GM12878 (cell line): Measurements from ENCODE around the gene RPL37A. TPM values are rescaled to one million over a fixed set of nuclear protein-coding genes. Genes with fewer than 3 reads are reported as not detected.

ENCODE experiments used
- ATAC-seq: fragments of 200-7000 bp; cut with Tn5 transposase; 3 replicates; pipeline ENCODE4 v1.9.1; 2020; ENCODE audit warnings: mild to moderate bottlenecking, moderate library complexity
- BruUV-seq: library from RNA; stranded (reverse); fragments of 400-500 nt; replicated peaks from 2 replicates; lab custom pipeline; 2021; lab: Mats Ljungman, UMichigan
- CTCF ChIA-PET: fragments of 300-600 bp; sonication (Branson Sonifier 250); formaldehyde crosslinking; extraction: SDS; loops from one replicate; lab custom pipeline; 2021; ENCODE audit warnings: inconsistent platforms; lab: Yijun Ruan, JAX
- POLR2A ChIA-PET: fragments of 350-600 bp; formaldehyde crosslinking; extraction: SDS; loops from one replicate; lab custom pipeline; 2021; ENCODE audit warnings: inconsistent platforms; lab: Charles Lee
- RAD21 ChIA-PET: fragments of 300-600 bp; sonication (Branson Sonifier 250); formaldehyde crosslinking; loops from one replicate; lab custom pipeline; 2023; ENCODE audit warnings: antibody characterized with exemption; ENCODE audit not compliant: unreplicated experiment; lab: Charles Lee
- SMC1A ChIA-PET: fragments of 300-600 bp; sonication (Branson Sonifier 250); formaldehyde crosslinking; loops from one replicate; lab custom pipeline; 2023; ENCODE audit not compliant: unreplicated experiment, uncharacterized antibody; lab: Charles Lee
- DNase-seq: peaks from one replicate; pipeline ENCODE4 v3.0.0-alpha.2; 2011; ENCODE audit warnings: low read depth, low spot score
- FAIRE-seq: peaks from 3 replicates; lab custom pipeline; 2011; peaks lifted over from hg19 to GRCh38; lab: Jason Lieb, UNC
- H2AFZ ChIP-seq: 2 replicates; pipeline ENCODE4 v1.6.0; 2011; ENCODE audit warnings: low read depth, low read length, control low read depth; ENCODE audit not compliant: control insufficient read depth
- H3K27ac ChIP-seq: 2 replicates; pipeline ENCODE4 v1.5.1; 2011; ENCODE audit warnings: control low read depth; ENCODE audit not compliant: control insufficient read depth, insufficient read depth
- H3K27me3 ChIP-seq, 2 experiments: replicated peaks in 1 of 2; 2 replicates each; pipeline versions ENCODE4 v1.6.0 to v1.6.1; 2011; ENCODE audit warnings: low read length in 1 of 2; ENCODE audit not compliant: control insufficient read depth in 2 of 2, insufficient read depth in 2 of 2
- H3K36me3 ChIP-seq, 2 experiments: 2 replicates each; pipeline ENCODE4 v1.5.1; 2011; ENCODE audit warnings: low read length in 1 of 2; ENCODE audit not compliant: control insufficient read depth in 2 of 2, insufficient read depth in 2 of 2
- H3K4me1 ChIP-seq: 2 replicates; pipeline ENCODE4 v1.6.1; 2011; ENCODE audit warnings: mild to moderate bottlenecking, low read length, moderate library complexity, mixed read lengths; ENCODE audit not compliant: control insufficient read depth, insufficient read depth
- H3K4me2 ChIP-seq: 2 replicates; pipeline ENCODE4 v1.6.0; 2011; ENCODE audit warnings: control low read depth; ENCODE audit not compliant: control insufficient read depth, insufficient read depth
- H3K4me3 ChIP-seq: fragments of 200-600 bp; sonication (generic); 2 replicates; pipeline ENCODE4 v1.5.1; 2016
- H3K79me2 ChIP-seq: 2 replicates; pipeline ENCODE4 v1.6.0; 2011; ENCODE audit warnings: low read length; ENCODE audit not compliant: control insufficient read depth, insufficient read depth
- H3K9ac ChIP-seq: 2 replicates; pipeline ENCODE4 v1.8.0; 2011; ENCODE audit warnings: low read length, control low read depth, mixed read lengths; ENCODE audit not compliant: control insufficient read depth, insufficient read depth
- H3K9me3 ChIP-seq: replicated peaks from 3 replicates; pipeline ENCODE4 v1.5.1; 2011; ENCODE audit warnings: mild to moderate bottlenecking, low read length; ENCODE audit not compliant: control insufficient read depth, insufficient read depth
- H4K20me1 ChIP-seq: 2 replicates; pipeline ENCODE4 v1.6.0; 2011; ENCODE audit not compliant: control insufficient read depth, insufficient read depth
- ASH2L ChIP-seq: fragments of 300-600, 200-600 bp; sonication (generic); IDR thresholded peaks from 2 replicates; pipeline ENCODE4 v1.6.1; 2017; ENCODE audit warnings: low read depth, mild to moderate bottlenecking, borderline replicate concordance
- BCLAF1 ChIP-seq: fragments of 450-650 bp; IDR thresholded peaks from 2 replicates; pipeline ENCODE4 v1.6.1; 2017; ENCODE audit warnings: antibody characterized with exemption, mild to moderate bottlenecking, moderate library complexity
- BHLHE40 ChIP-seq, 2 experiments: fragments of 450-650 bp in 1 of 2; IDR thresholded peaks; 2 replicates each; pipeline ENCODE4 v1.6.1; 2011 to 2017; ENCODE audit warnings: low read depth in 2 of 2, borderline replicate concordance in 1 of 2, improper control_type of control experiment in 1 of 2, low read length in 1 of 2, mild to moderate bottlenecking in 1 of 2
- CHD1 ChIP-seq: IDR thresholded peaks from 2 replicates; pipeline ENCODE4 v1.6.1; 2012; ENCODE audit warnings: low read depth, low read length, improper control_type of control experiment
- CREM ChIP-seq: IDR thresholded peaks from 2 replicates; pipeline ENCODE4 v1.6.1; 2014; ENCODE audit warnings: antibody characterized with exemption, low read depth
- FOS ChIP-seq: IDR thresholded peaks from 3 replicates; pipeline ENCODE4 v1.6.1; 2011; ENCODE audit warnings: borderline replicate concordance; ENCODE audit not compliant: insufficient read length; ENCODE audit errors: extremely low read depth
- FOXM1 ChIP-seq: IDR thresholded peaks from 2 replicates; pipeline ENCODE4 v1.6.1; 2012; ENCODE audit warnings: low read depth, mild to moderate bottlenecking, inconsistent platforms, low read length, moderate library complexity
- IKZF2 ChIP-seq, 2 experiments: fragments of 450-650 bp; IDR thresholded peaks; 2 replicates each; pipeline ENCODE4 v1.6.1; 2017; ENCODE audit warnings: mild to moderate bottlenecking in 2 of 2, moderate library complexity in 2 of 2
- MYC ChIP-seq: IDR thresholded peaks from 2 replicates; pipeline ENCODE4 v1.6.1; 2011; ENCODE audit warnings: mild to moderate bottlenecking, low read length, moderate library complexity, inconsistent platforms; ENCODE audit not compliant: insufficient read depth, insufficient replicate concordance, insufficient read length, severe bottlenecking
- NFYB ChIP-seq: IDR thresholded peaks from 2 replicates; pipeline ENCODE4 v1.6.1; 2011; ENCODE audit warnings: low read depth, mild to moderate bottlenecking, low read length, improper control_type of control experiment, moderate library complexity; ENCODE audit not compliant: insufficient read depth
- NR2C2 ChIP-seq: IDR thresholded peaks from 2 replicates; pipeline ENCODE4 v1.6.1; 2011; ENCODE audit warnings: borderline replicate concordance, low read depth; ENCODE audit not compliant: control insufficient read depth, insufficient read length
- PML ChIP-seq: IDR thresholded peaks from 2 replicates; pipeline ENCODE4 v1.6.1; 2012; ENCODE audit warnings: low read length, inconsistent platforms
- POLR2A ChIP-seq: IDR thresholded peaks from 2 replicates; pipeline ENCODE4 v1.6.1; 2011; ENCODE audit warnings: low read depth, mild to moderate bottlenecking, low read length
- RB1 ChIP-seq: fragments of 450-650 bp; formaldehyde crosslinking; IDR thresholded peaks from 2 replicates; pipeline ENCODE4 v1.6.1; 2017; ENCODE audit warnings: mild to moderate bottlenecking, borderline replicate concordance
- RBBP5 ChIP-seq: fragments of 200-600 bp; sonication (generic); conservative IDR thresholded peaks from 2 replicates; pipeline ENCODE4 v1.6.1; 2016
- SREBF2 ChIP-seq: IDR thresholded peaks from 2 replicates; pipeline ENCODE4 v1.6.1; 2012; ENCODE audit warnings: mild to moderate bottlenecking, low read length
- TCF7 ChIP-seq: IDR thresholded peaks from 2 replicates; pipeline ENCODE4 v1.6.1; 2014; ENCODE audit warnings: antibody characterized with exemption, borderline replicate concordance
- ZNF207 ChIP-seq: fragments of 450-650 bp; IDR thresholded peaks from 2 replicates; pipeline ENCODE4 v1.6.1; 2014; ENCODE audit warnings: antibody characterized with exemption, mild to moderate bottlenecking, borderline replicate concordance
- ZNF274 ChIP-seq: IDR thresholded peaks from one replicate; pipeline ENCODE4 v1.8.0; 2011; ENCODE audit not compliant: insufficient read length, insufficient read depth
- WGBS: methylation state at CpG from one replicate; pipeline ENCODE4 v1.1.6; 2016; ENCODE audit warnings: low lambda C conversion rate; ENCODE audit not compliant: insufficient replicate concordance, insufficient coverage; ENCODE audit errors: missing lambda C conversion rate; 5-methylcytosine and 5-hydroxymethylcytosine counted together
- in situ Hi-C: fragments of 300-500 bp; cut with MboI; formaldehyde crosslinking; loops from 9 replicates; pipeline ENCODE4 v1.14.3; 2018; ENCODE audit warnings: mixed read lengths
- intact Hi-C: fragments of 100-400 bp; cut with micrococcal nuclease; formaldehyde crosslinking; loops from one replicate; pipeline ENCODE4 v1.14.2; 2022; ENCODE audit not compliant: unreplicated experiment
- polyA plus RNA-seq, 11 experiments: library from polyadenylated mRNA; depleted of rRNA in 4 of 11; unstranded in 6 of 11; stranded (reverse) in 5 of 11; fragments of >200 nt; fragmentation: Nextera tagmentation in 4 of 11; fragmentation: Illumina TruSeq in 1 of 11; extraction: Ambion mirVana in 4 of 11; extraction: Trizol in 1 of 11; gene quantifications; 1 replicate in 1 of 11; 2 replicates in 10 of 11; pipeline versions ENCODE4 v1.2.1 to v1.2.3, GENCODE V29; 2011 to 2016; ENCODE audit warnings: inconsistent platforms in 2 of 11, missing spikeins in 2 of 11, low read depth in 1 of 11
- total RNA-seq, 4 experiments: library from RNA; depleted of rRNA in 3 of 4; stranded (reverse); fragments of >200 nt in 3 of 4; fragmentation: Illumina TruSeq in 1 of 4; extraction: Trizol in 1 of 4; gene quantifications; 2 replicates each; pipeline versions ENCODE4 v1.2.1 to v1.2.3, GENCODE V29; 2013 to 2021
- TF ChIP-seq, protein P1 (sequence below): fragments of 450-650 bp; IDR thresholded peaks from 2 replicates; pipeline ENCODE4 v1.6.1; 2017; ENCODE audit warnings: mild to moderate bottlenecking, low read depth, inconsistent platforms; ENCODE audit not compliant: poor library complexity, severe bottlenecking

Gene RPL37A
- total and polyA plus RNA-seq, 10 of the 15 experiments (the other 5 are each of a cell fraction or from before 2014, with no cell fraction given): 2,847 to 6,854 (median 5,110) TPM

GRCh38 chr2:216503697-216504375 is 5.2 kb downstream of the RPL37A start:
- WGBS: 52% methylated on average over 5 of the region's 5 CpGs
- TF ChIP-seq CREM: no peak
- TF ChIP-seq RB1: no peak
- TF ChIP-seq RBBP5: no peak
- 0 out of 2 replicates have a peak, but pooled peaks have one; percentile 19 for TF ChIP-seq TCF7
- TF ChIP-seq FOS: no peak
- TF ChIP-seq NR2C2: no peak
- no peak for TF ChIP-seq IKZF2 (IDR thresholded peaks at IDR 0.05)
- TF ChIP-seq FOXM1: 0 out of 2 replicates have a peak, but pooled peaks have one; percentile 0
- TF ChIP-seq PML: peak; percentile 54; the same call in 1 of the 2 replicates
- TF ChIP-seq, protein P1, sequence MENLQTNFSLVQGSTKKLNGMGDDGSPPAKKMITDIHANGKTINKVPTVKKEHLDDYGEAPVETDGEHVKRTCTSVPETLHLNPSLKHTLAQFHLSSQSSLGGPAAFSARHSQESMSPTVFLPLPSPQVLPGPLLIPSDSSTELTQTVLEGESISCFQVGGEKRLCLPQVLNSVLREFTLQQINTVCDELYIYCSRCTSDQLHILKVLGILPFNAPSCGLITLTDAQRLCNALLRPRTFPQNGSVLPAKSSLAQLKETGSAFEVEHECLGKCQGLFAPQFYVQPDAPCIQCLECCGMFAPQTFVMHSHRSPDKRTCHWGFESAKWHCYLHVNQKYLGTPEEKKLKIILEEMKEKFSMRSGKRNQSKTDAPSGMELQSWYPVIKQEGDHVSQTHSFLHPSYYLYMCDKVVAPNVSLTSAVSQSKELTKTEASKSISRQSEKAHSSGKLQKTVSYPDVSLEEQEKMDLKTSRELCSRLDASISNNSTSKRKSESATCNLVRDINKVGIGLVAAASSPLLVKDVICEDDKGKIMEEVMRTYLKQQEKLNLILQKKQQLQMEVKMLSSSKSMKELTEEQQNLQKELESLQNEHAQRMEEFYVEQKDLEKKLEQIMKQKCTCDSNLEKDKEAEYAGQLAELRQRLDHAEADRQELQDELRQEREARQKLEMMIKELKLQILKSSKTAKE: no peak
- TF ChIP-seq MYC: no peak
- no peak for TF ChIP-seq NFYB
- no peak for TF ChIP-seq ZNF274
- no peak for TF ChIP-seq BHLHE40 (IDR thresholded peaks at IDR 0.05; ENCODE audit: borderline replicate concordance in 1 of 2, low read depth in 2 of 2, low read length in 1 of 2)
- no peak for TF ChIP-seq ASH2L
- no peak for TF ChIP-seq POLR2A
- TF ChIP-seq SREBF2: no peak
- no peak for TF ChIP-seq ZNF207
- no peak for TF ChIP-seq BCLAF1
- TF ChIP-seq CHD1: no peak

More at GRCh38 chr2:216503697-216504375, 5.2 kb downstream of the RPL37A start:
- DNase-seq (no peak), FAIRE-seq (no peak), ATAC-seq (no peak)
- Histone ChIP-seq H3K27ac (no peak overlapping the region), H3K9me3 (no peaks in the 10 kb centered on the region; the same call in 2 of the 3 replicates), H3K27me3 (no peaks in the 10 kb centered on the region), H3K36me3 (peaks cover 10 to 51% of the 10 kb centered on the region in 2 experiments), H3K4me3 (no peak overlapping the region), H3K4me2 (peak overlapping the region; percentile 23; the same call in 1 of the 2 replicates), H3K79me2 (peaks cover 42% of the 10 kb centered on the region), H4K20me1 (peaks cover 4% of the 10 kb centered on the region; the same call in 1 of the 2 replicates), H3K4me1 (peaks cover 7% of the 10 kb centered on the region; the same call in 1 of the 2 replicates), H3K9ac (no peak overlapping the region; the same call in 1 of the 2 replicates), H2AFZ (no peak overlapping the region)
- CTCF ChIA-PET: interaction anchor here (0.5 to 1.1 kb wide), 4 partner anchors 9 to 321 kb away, joined by 3 read pairs; no protein-coding TSS in a partner anchor
- no TSS peak for BruUV-seq
- POLR2A ChIA-PET: no interaction called here
- in situ Hi-C loops: no loop called here
- RAD21 ChIA-PET: no interaction called here
- intact Hi-C loops: loop anchor here (10.0 kb wide), 1 partner anchor 389 kb away; no protein-coding TSS in a partner anchor
- SMC1A ChIA-PET: interaction anchor here (0.9 kb wide), 1 partner anchor 12 kb away, joined by 3 read pairs; no protein-coding TSS in a partner anchor
